Measurements from ENCODE around the gene HOXA7. TPM values are rescaled to one million over a fixed set of nuclear protein-coding genes. Genes with fewer than 3 reads are reported as not detected.

The HOXA7 gene
- total RNA-seq, 1 donor from 2014 or later: 12.0 TPM

- Histone ChIP-seq H3K27me3 (peaks cover 21% of the 10 kb centered on the region), H3K27ac (no peak overlapping the region), H3K36me3 (no peaks in the 10 kb centered on the region), H3K4me3 (peak overlapping the region; percentile 47 to 72), H3K4me1 (peaks cover 0 to 4% of the 10 kb centered on the region in 2 donors), H3K9me3 (no peaks in the 10 kb centered on the region)
- DNase-seq (ENCODE audit: low spot score in 2 of 2): peak in 1 of 2 donors; percentile 63
- TF ChIP-seq CTCF (IDR thresholded peaks at IDR 0.05): no peak
- intact Hi-C loops (cut with DNase I): loop anchor here (1.0 to 10.0 kb wide), 3 partner anchors 475 to 1267 kb away; no protein-coding TSS in a partner anchor
These were observed 5.5 kb upstream of the HOXA7 start for GRCh38 chr7:27161721-27162560.

- H3K4me3 ChIP-seq: peak overlapping the region; percentile 47 to 72
- no peaks in the 10 kb centered on the region for H3K9me3 ChIP-seq
- TF ChIP-seq CTCF (IDR thresholded peaks at IDR 0.05): no peak
- H3K27ac ChIP-seq: no peak overlapping the region
- intact Hi-C loops (cut with DNase I): loop anchor here (1.0 to 10.0 kb wide), 3 partner anchors 474 to 1266 kb away; no protein-coding TSS in a partner anchor
- peak in 1 of 2 donors; percentile 65 for DNase-seq (ENCODE audit: low spot score in 2 of 2)
- peaks cover 0 to 3% of the 10 kb centered on the region in 2 donors for H3K4me1 ChIP-seq
- H3K36me3 ChIP-seq: no peaks in the 10 kb centered on the region
- peaks cover 14% of the 10 kb centered on the region for H3K27me3 ChIP-seq
These were observed 4.8 kb upstream of the HOXA7 start for GRCh38 chr7:27161214-27161720.

DNA sequence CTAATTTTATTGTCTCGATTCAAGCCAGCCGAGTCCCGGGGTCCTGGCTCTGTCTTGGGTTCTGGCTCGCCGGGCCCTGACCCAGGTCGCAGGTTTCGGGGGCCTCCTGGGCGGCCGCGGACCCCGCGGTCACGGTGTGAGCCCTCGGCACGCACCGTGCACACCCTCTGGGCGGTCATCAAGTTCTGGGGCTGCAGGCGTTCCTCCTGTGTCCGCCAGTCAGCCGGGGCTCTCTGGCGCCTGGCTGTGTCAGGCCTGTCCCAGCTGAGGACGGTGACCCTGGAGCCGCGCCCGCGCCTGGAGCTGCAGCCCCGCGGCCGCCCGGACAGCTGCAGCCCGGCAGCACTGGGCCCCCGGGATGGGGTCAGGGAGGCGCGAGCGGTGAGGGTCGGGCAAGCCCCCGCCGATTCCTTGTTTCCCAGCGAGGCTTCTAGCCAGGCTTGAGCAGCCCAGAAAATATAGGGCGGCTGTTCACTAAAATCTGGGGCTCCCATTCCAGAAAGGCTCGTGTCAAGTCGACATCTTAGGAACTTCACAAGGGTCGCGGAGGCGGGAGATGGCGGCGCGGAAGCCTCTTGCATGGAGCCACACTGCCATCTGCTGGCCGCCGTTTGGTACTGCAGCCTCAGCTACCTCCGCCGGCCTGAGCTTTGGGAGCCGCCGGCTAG is 4.2 kb upstream of the HOXA7 start:
- peak overlapping the region; percentile 47 to 72 for H3K4me3 ChIP-seq
- peak; percentile 97 to 100 (median 99) for TF ChIP-seq CTCF (IDR thresholded peaks at IDR 0.05)
- no peaks in the 10 kb centered on the region for H3K4me1 ChIP-seq
- H3K27me3 ChIP-seq: peaks cover 11% of the 10 kb centered on the region
- H3K27ac ChIP-seq: peak overlapping the region in 1 of 2 donors; percentile 51
- DNase-seq (ENCODE audit: low spot score in 2 of 2): peak in 1 of 2 donors; percentile 93
- no peaks in the 10 kb centered on the region for H3K9me3 ChIP-seq
- H3K36me3 ChIP-seq: no peaks in the 10 kb centered on the region
- intact Hi-C loops (cut with DNase I): loop anchor here (1.0 to 10.0 kb wide), 3 partner anchors 474 to 1266 kb away; no protein-coding TSS in a partner anchor

DNA sequence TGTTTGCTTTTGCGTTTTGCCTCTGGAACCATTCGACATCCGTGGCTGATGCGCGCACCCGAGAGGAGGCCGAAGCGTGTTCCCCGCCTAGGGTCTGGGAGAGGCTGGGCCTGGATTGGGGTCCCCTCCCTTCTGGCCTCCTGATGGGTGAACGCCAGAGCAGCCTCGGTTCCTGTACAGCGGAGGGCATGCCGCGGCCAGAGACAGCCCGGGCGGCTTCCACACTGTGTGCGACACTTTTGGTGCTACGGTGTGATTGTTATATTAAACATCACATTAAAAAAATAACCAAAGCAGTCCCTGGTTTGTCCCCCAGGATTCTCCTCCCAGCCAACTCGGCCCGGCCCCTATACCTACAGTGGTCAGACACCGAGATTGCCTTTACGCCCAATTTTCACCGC is 3.7 kb upstream of the HOXA7 start:
- no peak overlapping the region for H3K27ac ChIP-seq
- H3K9me3 ChIP-seq: no peaks in the 10 kb centered on the region
- TF ChIP-seq CTCF (IDR thresholded peaks at IDR 0.05): no peak
- peak in 1 of 2 donors; percentile 63 for DNase-seq (ENCODE audit: low spot score in 2 of 2)
- peaks cover 3 to 4% of the 10 kb centered on the region in 2 donors for H3K4me1 ChIP-seq
- peaks cover 9% of the 10 kb centered on the region for H3K27me3 ChIP-seq
- peak overlapping the region; percentile 47 to 72 for H3K4me3 ChIP-seq
- intact Hi-C loops (cut with DNase I): loop anchor here (2.0 to 10.0 kb wide), 2 partner anchors 473 to 1265 kb away; no protein-coding TSS in a partner anchor
- no peaks in the 10 kb centered on the region for H3K36me3 ChIP-seq

GRCh38 chr7:27159266-27160144 is 3.0 kb upstream of the HOXA7 start:
- no peaks in the 10 kb centered on the region for H3K36me3 ChIP-seq
- no peak overlapping the region for H3K4me3 ChIP-seq
- intact Hi-C loops (cut with DNase I): loop anchor here (2.0 to 10.0 kb wide), 3 partner anchors 473 to 1302 kb away; no protein-coding TSS in a partner anchor
- no peaks in the 10 kb centered on the region for H3K9me3 ChIP-seq
- TF ChIP-seq CTCF (IDR thresholded peaks at IDR 0.05): no peak
- DNase-seq (ENCODE audit: low spot score in 2 of 2): peak in 1 of 2 donors; percentile 62
- no peak overlapping the region for H3K27ac ChIP-seq
- peaks cover 3 to 5% of the 10 kb centered on the region in 2 donors for H3K4me1 ChIP-seq
- peaks cover 2% of the 10 kb centered on the region for H3K27me3 ChIP-seq
